GM21529 (cell line): ENCODE results near the gene PGS1.

Experiments used
- ATAC-seq: cut with Tn5 transposase; IDR thresholded peaks from one replicate; pipeline ENCODE4 v1.9.1; 2021; ENCODE audit not compliant: unreplicated experiment

The PGS1 gene

GRCh38 chr17:78408476-78409050, 30.1 kb downstream of the PGS1 start:
- no peak for ATAC-seq

- no peak for ATAC-seq
Observed at GRCh38 chr17:78409191-78409928, 30.9 kb downstream of the PGS1 start.

GRCh38 chr17:78411241-78411857, 32.9 kb downstream of the PGS1 start:
- no peak for ATAC-seq

GRCh38 chr17:78412403-78412802, 34.0 kb downstream of the PGS1 start:
- no peak for ATAC-seq

- ATAC-seq, result no peak
Observed at GRCh38 chr17:78414178-78415162, 36.0 kb downstream of the PGS1 start.

GRCh38 chr17:78415821-78416711, 37.6 kb downstream of the PGS1 start:
- no peak for ATAC-seq

- no peak for ATAC-seq
Observed at GRCh38 chr17:78416791-78417530, 38.5 kb downstream of the PGS1 start.

- ATAC-seq, result no peak
Observed at GRCh38 chr17:78417531-78417909, 39.1 kb downstream of the PGS1 start.

GRCh38 chr17:78418326-78419026, 40.0 kb downstream of the PGS1 start:
- no peak for ATAC-seq

GRCh38 chr17:78419970-78420815, 41.7 kb downstream of the PGS1 start:
- no peak for ATAC-seq

GRCh38 chr17:78421084-78421533, 42.7 kb downstream of the PGS1 start:
- no peak for ATAC-seq

GRCh38 chr17:78421534-78422266, 43.3 kb downstream of the PGS1 start:
- no peak for ATAC-seq

- no peak for ATAC-seq
Observed at GRCh38 chr17:78422267-78422605, 43.8 kb downstream of the PGS1 start.

GRCh38 chr17:78422872-78423588, 44.6 kb downstream of the PGS1 start:
- no peak for ATAC-seq

GRCh38 chr17:78423961-78424675, 45.7 kb downstream of the PGS1 start:
- no peak for ATAC-seq

- ATAC-seq, result no peak
Observed at GRCh38 chr17:78425429-78425828, 47.0 kb downstream of the PGS1 start.
